GM04504 (cell line): ENCODE data around the gene GBA2.

Source experiments
- DNase-seq: peaks from one replicate; pipeline ENCODE4 v3.0.0-alpha.2; 2012; ENCODE audit warnings: low read depth

GBA2 gene

GRCh38 chr9:35748858-35749514 lies at the start of gene GBA2, which contains the start of gene RGP1:
TSS of gene GBA2 (minus strand) at chr9:35749228. CDS start at chr9:35748704, 524 bp downstream.
TSS of gene RGP1 (plus strand) at chr9:35749287. CDS start at chr9:35749756, 469 bp downstream.
- DNase-seq, result no peak

- no peak for DNase-seq
Observed at GRCh38 chr9:35797311-35798109, 48.5 kb upstream of the GBA2 start.

GRCh38 chr9:35795695-35796094 lies 46.7 kb upstream of the GBA2 start:
- DNase-seq, result no peak

GRCh38 chr9:35793461-35793860 lies 44.4 kb upstream of the GBA2 start:
- no peak for DNase-seq

- DNase-seq, result no peak
Observed at GRCh38 chr9:35792826-35793225, 43.8 kb upstream of the GBA2 start.

- no peak for DNase-seq
Observed at GRCh38 chr9:35792024-35792813, 43.2 kb upstream of the GBA2 start.

- DNase-seq, result no peak
Observed at GRCh38 chr9:35791297-35791921, 42.4 kb upstream of the GBA2 start, which contains the start of gene NPR2. TSS of gene NPR2 (plus strand) at chr9:35791591. CDS start at chr9:35792409, 818 bp downstream.

- DNase-seq, result peak; percentile 60
Observed at GRCh38 chr9:35790385-35791296, 41.6 kb upstream of the GBA2 start.

GRCh38 chr9:35790025-35790384 lies 41.0 kb upstream of the GBA2 start:
- no peak for DNase-seq

- DNase-seq, result no peak
Observed at GRCh38 chr9:35789541-35789940, 40.5 kb upstream of the GBA2 start.

- DNase-seq, result no peak
Observed at GRCh38 chr9:35783418-35783817, 34.4 kb upstream of the GBA2 start.

GRCh38 chr9:35781066-35781465 lies 32.0 kb upstream of the GBA2 start:
- DNase-seq, result no peak

- DNase-seq, result no peak
Observed at GRCh38 chr9:35778496-35778895, 29.5 kb upstream of the GBA2 start.

- DNase-seq, result no peak
Observed at GRCh38 chr9:35776018-35776417, 27.0 kb upstream of the GBA2 start.

GRCh38 chr9:35774907-35775635 lies 26.0 kb upstream of the GBA2 start:
- DNase-seq, result no peak

- DNase-seq, result no peak
Observed at GRCh38 chr9:35771943-35772342, 22.9 kb upstream of the GBA2 start.

- DNase-seq, result no peak
Observed at GRCh38 chr9:35771534-35771933, 22.5 kb upstream of the GBA2 start.

GRCh38 chr9:35771075-35771433 lies 22.0 kb upstream of the GBA2 start:
- no peak for DNase-seq

GRCh38 chr9:35769763-35770162 lies 20.7 kb upstream of the GBA2 start:
- DNase-seq, result no peak

- no peak for DNase-seq
Observed at GRCh38 chr9:35767458-35767857, 18.4 kb upstream of the GBA2 start.
